SK-N-SH (cell line): ENCODE results near the gene ELN. TPM values are rescaled to one million over a fixed set of nuclear protein-coding genes. Genes with fewer than 3 reads are reported as not detected.

ENCODE experiments used
- CTCF ChIA-PET: fragments of 300-600, 350-600 bp; formaldehyde crosslinking; extraction: SDS; loops from one replicate; lab custom pipeline; 2021; lab: Yijun Ruan, JAX
- POLR2A ChIA-PET: fragments of 350-600 bp; sonication (Branson Sonifier 250); formaldehyde crosslinking; extraction: SDS; loops from one replicate; lab custom pipeline; 2020; ENCODE audit warnings: antibody characterized with exemption, inconsistent platforms; lab: Yijun Ruan, JAX
- DNase-seq: peaks from one replicate; pipeline ENCODE4 v3.0.0; 2012
- H2AFZ ChIP-seq: fragments of 200-600 bp; sonication (generic); 2 replicates; pipeline ENCODE4 v1.8.1; 2016; ENCODE audit warnings: antibody characterized with exemption, mild to moderate bottlenecking, low read depth
- H3F3A ChIP-seq: fragments of 200-600 bp; sonication (generic); replicated peaks from 2 replicates; pipeline ENCODE3; 2016; ENCODE audit warnings: antibody characterized with exemption, mild to moderate bottlenecking; ENCODE audit not compliant: insufficient read depth
- H3K27ac ChIP-seq, 2 experiments: fragments of 200-500 bp in 1 of 2; fragments of 200-600 bp in 1 of 2; sonication (Bioruptor generic) in 1 of 2; sonication (generic), shearing (Covaris generic) in 1 of 2; 2 replicates each; pipeline versions ENCODE4 v1.5.1 to v1.6.1; 2014 to 2016; ENCODE audit warnings: low read depth in 2 of 2, inconsistent platforms in 1 of 2, low read length in 1 of 2, mild to moderate bottlenecking in 1 of 2, mixed read lengths in 1 of 2
- H3K27me3 ChIP-seq: fragments of 200-600 bp; sonication (generic), shearing (Covaris generic); 2 replicates; pipeline ENCODE4 v1.6.1; 2016; ENCODE audit warnings: mixed run types; ENCODE audit not compliant: insufficient read depth
- H3K36me3 ChIP-seq, 2 experiments: fragments of 200-500 bp in 1 of 2; fragments of 200-600 bp in 1 of 2; sonication (Bioruptor generic) in 1 of 2; sonication (generic) in 1 of 2; replicated peaks in 1 of 2; 2 replicates each; pipeline versions ENCODE3 to v1.5.1; 2014 to 2016; ENCODE audit warnings: low read length in 1 of 2, mild to moderate bottlenecking in 1 of 2; ENCODE audit not compliant: insufficient read depth in 2 of 2, control insufficient read depth in 1 of 2
- H3K4me1 ChIP-seq, 2 experiments: fragments of 200-500 bp in 1 of 2; fragments of 200-600 bp in 1 of 2; sonication (Bioruptor generic) in 1 of 2; sonication (generic), shearing (Covaris generic) in 1 of 2; 2 replicates each; pipeline versions ENCODE4 v1.5.1 to v1.6.1; 2014 to 2016; ENCODE audit warnings: low read depth in 1 of 2, low read length in 1 of 2, mixed run types in 1 of 2; ENCODE audit not compliant: insufficient read depth in 2 of 2, control insufficient read depth in 1 of 2
- H3K4me2 ChIP-seq: fragments of 200-600 bp; sonication (generic), shearing (Covaris generic); 2 replicates; pipeline ENCODE4 v1.6.1; 2017; ENCODE audit warnings: mixed run types
- H3K4me3 ChIP-seq, 2 experiments: fragments of 200-500 bp in 1 of 2; fragments of 200-600 bp in 1 of 2; sonication (Bioruptor generic) in 1 of 2; sonication (generic), shearing (Covaris generic) in 1 of 2; 2 replicates each; pipeline versions ENCODE4 v1.5.1 to v1.8.1; 2014 to 2016; ENCODE audit warnings: low read depth in 2 of 2, inconsistent platforms in 1 of 2, low read length in 1 of 2, mild to moderate bottlenecking in 1 of 2, mixed read lengths in 1 of 2, moderate library complexity in 1 of 2
- H3K79me2 ChIP-seq: fragments of 200-600 bp; sonication (generic); 2 replicates; pipeline ENCODE4 v1.8.1; 2017; ENCODE audit warnings: mild to moderate bottlenecking; ENCODE audit not compliant: insufficient read depth
- H3K9ac ChIP-seq: fragments of 200-600 bp; sonication (generic); 2 replicates; pipeline ENCODE4 v1.6.1; 2017; ENCODE audit warnings: mixed run types
- H3K9me2 ChIP-seq: fragments of 200-600 bp; sonication (generic); 2 replicates; pipeline ENCODE4 v1.6.1; 2017; ENCODE audit warnings: mixed run types
- H3K9me3 ChIP-seq: fragments of 200-600 bp; sonication (generic); 2 replicates; pipeline ENCODE4 v1.6.1; 2017; ENCODE audit warnings: mixed run types, mild to moderate bottlenecking, moderate library complexity
- H4K20me1 ChIP-seq: fragments of 200-600 bp; sonication (generic); 2 replicates; pipeline ENCODE4 v1.6.1; 2017; ENCODE audit warnings: mild to moderate bottlenecking, mixed run types; ENCODE audit not compliant: insufficient read depth
- CHD2 ChIP-seq: fragments of 150-350 bp; IDR thresholded peaks from 2 replicates; pipeline ENCODE4 v1.6.1; 2018; ENCODE audit warnings: low read length; ENCODE audit not compliant: partially characterized antibody
- EP300 ChIP-seq, 2 experiments: IDR thresholded peaks; 2 replicates each; pipeline versions ENCODE4 v1.4.0 to v1.6.1; 2012; ENCODE audit warnings: borderline replicate concordance in 1 of 2, low read depth in 1 of 2, low read length in 1 of 2
- EZH2phosphoT487 ChIP-seq: fragments of 200-600 bp; sonication (generic); IDR thresholded peaks from 2 replicates; pipeline ENCODE4 v1.6.1; 2017; ENCODE audit warnings: low read depth, mixed run types, mild to moderate bottlenecking, antibody characterized with exemption, moderate library complexity, borderline replicate concordance
- FOSL2 ChIP-seq: IDR thresholded peaks from 2 replicates; pipeline ENCODE4 v1.4.0; 2012; ENCODE audit warnings: low read depth, mild to moderate bottlenecking, moderate library complexity, borderline replicate concordance
- MXI1 ChIP-seq: IDR thresholded peaks from 2 replicates; pipeline ENCODE4 v1.6.1; 2012; ENCODE audit warnings: mild to moderate bottlenecking, low read depth, low read length, improper control_type of control experiment
- NFIC ChIP-seq: IDR thresholded peaks from 2 replicates; pipeline ENCODE4 v1.4.0; 2012; ENCODE audit warnings: borderline replicate concordance
- NRF1 ChIP-seq: IDR thresholded peaks from 2 replicates; pipeline ENCODE4 v1.6.1; 2012; ENCODE audit warnings: low read depth, mild to moderate bottlenecking, low read length
- RAD21 ChIP-seq: IDR thresholded peaks from 2 replicates; pipeline ENCODE4 v1.6.1; 2012; ENCODE audit warnings: mild to moderate bottlenecking, low read length
- TEAD4 ChIP-seq: IDR thresholded peaks from 2 replicates; pipeline ENCODE4 v1.4.0; 2012; ENCODE audit warnings: mild to moderate bottlenecking, borderline replicate concordance; ENCODE audit not compliant: insufficient read depth
- WGBS: methylation state at CpG from one replicate; pipeline ENCODE4 v1.1.6; 2017; ENCODE audit warnings: low lambda C conversion rate; 5-methylcytosine and 5-hydroxymethylcytosine counted together
- polyA plus RNA-seq, 3 experiments: library from polyadenylated mRNA; depleted of rRNA; stranded (reverse); fragments of >200 nt; gene quantifications; 2 replicates each; pipeline ENCODE4 v1.2.3, GENCODE V29; 2012
- TF ChIP-seq, protein P1 (sequence below): fragments of 150-350 bp; IDR thresholded peaks from 2 replicates; pipeline ENCODE4 v1.6.1; 2016; ENCODE audit warnings: mild to moderate bottlenecking, low read depth, low read length
- TF ChIP-seq, protein P2 (sequence below): fragments of 200-600 bp; sonication (generic); IDR thresholded peaks from 2 replicates; pipeline ENCODE4 v1.6.1; 2017; ENCODE audit warnings: antibody characterized with exemption, mild to moderate bottlenecking, moderate library complexity

ELN gene
- polyA plus RNA-seq, 1 of the 3 experiments (the other 2 are of a cell fraction), result 12.5 TPM

DNA sequence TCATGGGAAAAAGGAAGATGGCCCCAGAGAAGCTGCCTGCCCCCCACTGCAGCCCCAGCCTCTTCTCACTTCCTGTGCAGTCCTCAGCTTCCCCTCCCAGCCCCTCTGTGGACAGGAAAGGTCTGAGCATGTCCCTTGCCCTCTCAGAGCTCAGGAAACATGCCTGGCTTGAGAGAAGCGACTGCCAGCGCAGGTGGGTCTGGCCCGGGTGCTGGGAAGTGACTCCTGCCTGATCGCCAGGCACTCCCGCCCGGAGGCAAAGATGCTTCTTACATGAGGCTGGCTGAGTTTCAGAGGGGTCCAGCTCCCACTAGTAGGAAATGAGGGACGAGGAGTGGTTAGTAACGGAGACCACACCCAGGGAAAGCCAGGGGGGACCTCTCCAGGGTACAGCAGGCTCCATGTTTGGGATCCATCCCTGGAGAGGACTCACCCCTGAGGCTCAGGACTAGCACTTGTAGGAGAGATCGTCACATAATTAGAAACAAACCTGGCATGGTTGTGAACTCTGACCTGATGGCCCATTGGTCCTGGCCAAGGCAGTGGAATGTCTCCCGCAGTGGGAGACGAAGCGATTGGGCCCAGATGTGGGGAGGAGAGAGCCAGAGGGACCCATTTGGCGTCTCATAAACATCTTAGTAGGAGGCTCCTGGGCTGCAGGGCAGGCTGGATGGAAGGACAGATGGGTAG, 12.3 kb downstream of the ELN start:
- CTCF ChIA-PET, result interaction anchor here (0.8 to 12.6 kb wide), 3 partner anchors 14 to 434 kb away, joined by 3 to 107 read pairs (median 4); partner anchors contain the start of gene ELN
- POLR2A ChIA-PET, result interaction anchor here (1.6 kb wide), 1 partner anchor 14 kb away, joined by 4 read pairs; no protein-coding TSS in a partner anchor

DNA sequence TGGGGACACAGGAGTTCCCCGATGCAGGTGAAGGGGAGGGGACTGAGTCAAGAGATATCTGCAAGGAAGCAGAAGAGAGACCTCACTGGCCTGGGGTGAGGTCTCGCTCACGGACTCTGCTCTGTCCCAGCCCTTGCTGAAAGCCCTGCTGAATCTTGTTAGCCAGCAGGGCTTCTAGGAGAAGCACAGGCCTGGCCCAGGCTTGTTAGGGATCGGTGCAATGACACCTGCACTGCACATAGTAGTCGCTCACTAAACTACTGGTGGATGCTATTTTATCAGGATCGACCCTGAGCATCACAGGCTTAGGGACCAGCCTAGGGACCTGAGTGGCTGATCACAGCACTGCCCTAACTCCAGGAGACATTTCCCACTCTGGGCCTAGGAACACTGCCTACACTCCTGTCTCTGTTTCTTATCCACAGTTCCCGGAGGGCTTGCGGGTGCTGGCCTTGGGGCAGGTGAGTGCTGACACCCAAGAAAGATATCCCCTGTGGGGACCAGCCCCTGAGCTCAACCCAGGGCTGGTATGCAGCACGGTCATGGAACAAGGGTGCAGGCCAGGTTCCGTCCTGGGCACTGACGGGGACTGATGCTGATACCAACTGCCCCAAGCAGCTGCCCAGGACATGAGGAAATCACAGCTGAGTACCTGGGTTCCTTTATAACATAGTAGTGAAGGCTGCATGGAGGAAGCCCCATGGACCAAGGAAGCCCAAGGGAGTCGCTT, 13.0 kb downstream of the ELN start:
- Histone ChIP-seq H3K4me3 (no peak overlapping the region), H2AFZ (no peak overlapping the region), H3K9me2 (no peaks in the 10 kb centered on the region), H3K27ac (peak overlapping the region in 1 of 2 experiments; percentile 99; a peak in 2 of 4 replicates), H3K79me2 (no peaks in the 10 kb centered on the region), H3K4me2 (no peak overlapping the region), H3F3A (peaks cover 10% of the 10 kb centered on the region), H3K4me1 (peaks cover 20 to 74% of the 10 kb centered on the region in 2 experiments), H3K27me3 (no peaks in the 10 kb centered on the region), H4K20me1 (no peaks in the 10 kb centered on the region), H3K9ac (no peak overlapping the region), H3K36me3 (no peaks in the 10 kb centered on the region), H3K9me3 (no peaks in the 10 kb centered on the region)
- WGBS, result 92% methylated on average over 12 of the region's 12 CpGs
- ChIA-PET POLR2A (no interaction called here), CTCF (interaction anchor here (1.0 to 12.6 kb wide), 5 partner anchors 11 to 162 kb away, joined by 3 to 107 read pairs (median 3); partner anchors contain the start of gene ELN)
- no peak for DNase-seq
- TF ChIP-seq NFIC (no peak), EZH2phosphoT487 (no peak), MXI1 (no peak)
- TF ChIP-seq, protein P1, sequence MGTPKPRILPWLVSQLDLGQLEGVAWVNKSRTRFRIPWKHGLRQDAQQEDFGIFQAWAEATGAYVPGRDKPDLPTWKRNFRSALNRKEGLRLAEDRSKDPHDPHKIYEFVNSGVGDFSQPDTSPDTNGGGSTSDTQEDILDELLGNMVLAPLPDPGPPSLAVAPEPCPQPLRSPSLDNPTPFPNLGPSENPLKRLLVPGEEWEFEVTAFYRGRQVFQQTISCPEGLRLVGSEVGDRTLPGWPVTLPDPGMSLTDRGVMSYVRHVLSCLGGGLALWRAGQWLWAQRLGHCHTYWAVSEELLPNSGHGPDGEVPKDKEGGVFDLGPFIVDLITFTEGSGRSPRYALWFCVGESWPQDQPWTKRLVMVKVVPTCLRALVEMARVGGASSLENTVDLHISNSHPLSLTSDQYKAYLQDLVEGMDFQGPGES, result no peak

More for the DNA sequence above, 12.3 kb downstream of the ELN start:
- Histone ChIP-seq H2AFZ (no peak overlapping the region), H4K20me1 (no peaks in the 10 kb centered on the region), H3K36me3 (no peaks in the 10 kb centered on the region), H3K4me3 (no peak overlapping the region), H3F3A (peaks cover 11% of the 10 kb centered on the region), H3K4me2 (no peak overlapping the region), H3K9ac (no peak overlapping the region), H3K79me2 (no peaks in the 10 kb centered on the region), H3K27me3 (no peaks in the 10 kb centered on the region), H3K27ac (peak overlapping the region in 1 of 2 experiments; percentile 99; a peak in 2 of 4 replicates), H3K9me3 (no peaks in the 10 kb centered on the region), H3K4me1 (peaks cover 20 to 73% of the 10 kb centered on the region in 2 experiments), H3K9me2 (no peaks in the 10 kb centered on the region)
- no peak for TF ChIP-seq FOSL2
- TF ChIP-seq CHD2, result no peak
- TF ChIP-seq, protein P2, sequence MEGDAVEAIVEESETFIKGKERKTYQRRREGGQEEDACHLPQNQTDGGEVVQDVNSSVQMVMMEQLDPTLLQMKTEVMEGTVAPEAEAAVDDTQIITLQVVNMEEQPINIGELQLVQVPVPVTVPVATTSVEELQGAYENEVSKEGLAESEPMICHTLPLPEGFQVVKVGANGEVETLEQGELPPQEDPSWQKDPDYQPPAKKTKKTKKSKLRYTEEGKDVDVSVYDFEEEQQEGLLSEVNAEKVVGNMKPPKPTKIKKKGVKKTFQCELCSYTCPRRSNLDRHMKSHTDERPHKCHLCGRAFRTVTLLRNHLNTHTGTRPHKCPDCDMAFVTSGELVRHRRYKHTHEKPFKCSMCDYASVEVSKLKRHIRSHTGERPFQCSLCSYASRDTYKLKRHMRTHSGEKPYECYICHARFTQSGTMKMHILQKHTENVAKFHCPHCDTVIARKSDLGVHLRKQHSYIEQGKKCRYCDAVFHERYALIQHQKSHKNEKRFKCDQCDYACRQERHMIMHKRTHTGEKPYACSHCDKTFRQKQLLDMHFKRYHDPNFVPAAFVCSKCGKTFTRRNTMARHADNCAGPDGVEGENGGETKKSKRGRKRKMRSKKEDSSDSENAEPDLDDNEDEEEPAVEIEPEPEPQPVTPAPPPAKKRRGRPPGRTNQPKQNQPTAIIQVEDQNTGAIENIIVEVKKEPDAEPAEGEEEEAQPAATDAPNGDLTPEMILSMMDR, result no peak
- 0 out of 4 replicates have a peak, but pooled peaks of 1 of the 2 experiments have one; percentile 5 for TF ChIP-seq EP300 (IDR thresholded peaks at IDR 0.05; ENCODE audit: borderline replicate concordance in 1 of 2, low read depth in 1 of 2, low read length in 1 of 2)
- no peak for TF ChIP-seq NFIC
- no peak for TF ChIP-seq NRF1
- TF ChIP-seq RAD21, result no peak
- no peak for TF ChIP-seq TEAD4
- WGBS, result 94% methylated on average over 13 of the region's 13 CpGs
- no peak for DNase-seq
